HG02571 (cell line): ENCODE results near the gene PIP4K2C.

Source experiments
- ATAC-seq: cut with Tn5 transposase; IDR thresholded peaks from one replicate; pipeline ENCODE4 v1.9.1; 2021; ENCODE audit warnings: mild to moderate bottlenecking, moderate library complexity; ENCODE audit not compliant: unreplicated experiment

Gene PIP4K2C

GRCh38 chr12:57590864-57591781, at the start of gene PIP4K2C:
Gene PIP4K2C (plus strand): TSS chr12:57591192. CDS start chr12:57591290, 98 bp downstream.
- ATAC-seq, result peak; percentile 94

- ATAC-seq, result no peak
These were observed 49.3 kb upstream of the PIP4K2C start for GRCh38 chr12:57541717-57542116.

- no peak for ATAC-seq
These were observed 47.4 kb upstream of the PIP4K2C start for GRCh38 chr12:57543581-57543980.

GRCh38 chr12:57545809-57546437, 45.1 kb upstream of the PIP4K2C start:
- no peak for ATAC-seq

GRCh38 chr12:57546438-57547287, 44.3 kb upstream of the PIP4K2C start, which contains the start of gene DCTN2:
Gene DCTN2 (minus strand): TSS chr12:57547192. CDS start chr12:57547063, 129 bp downstream.
- peak; percentile 98 for ATAC-seq

- ATAC-seq, result no peak
These were observed 43.5 kb upstream of the PIP4K2C start for GRCh38 chr12:57547288-57548012.

GRCh38 chr12:57548013-57548315, 43.0 kb upstream of the PIP4K2C start:
- no peak for ATAC-seq

GRCh38 chr12:57548488-57548887, 42.5 kb upstream of the PIP4K2C start:
- no peak for ATAC-seq

- ATAC-seq, result no peak
These were observed 41.6 kb upstream of the PIP4K2C start for GRCh38 chr12:57549203-57549908.

GRCh38 chr12:57549909-57550640, 40.9 kb upstream of the PIP4K2C start, which contains the start of gene KIF5A:
Gene KIF5A (plus strand): TSS chr12:57550044. CDS start chr12:57550272, 228 bp downstream.
- ATAC-seq, result no peak

- ATAC-seq, result no peak
These were observed 40.1 kb upstream of the PIP4K2C start for GRCh38 chr12:57550641-57551549.

- ATAC-seq, result no peak
These were observed 39.2 kb upstream of the PIP4K2C start for GRCh38 chr12:57551637-57552305.

- no peak for ATAC-seq
These were observed 38.7 kb upstream of the PIP4K2C start for GRCh38 chr12:57552306-57552651.

GRCh38 chr12:57552835-57553313, 38.1 kb upstream of the PIP4K2C start:
- ATAC-seq, result no peak

GRCh38 chr12:57553343-57554202, 37.4 kb upstream of the PIP4K2C start:
- no peak for ATAC-seq

GRCh38 chr12:57554453-57554852, 36.5 kb upstream of the PIP4K2C start:
- ATAC-seq, result no peak

- no peak for ATAC-seq
These were observed 36.1 kb upstream of the PIP4K2C start for GRCh38 chr12:57554897-57555296.
